ENCODE measurements around the gene PNCK.
"Not testable (repeated sequence)": the region's sequence is repeated elsewhere in the genome, so short reads cannot be mapped to it uniquely, and the experiment has no call there.

GRCh38 chrX:153705403-153706060 lies 31.9 kb upstream of the PNCK start:
- not testable (repeated sequence) for TF ChIP-seq ARNT (IDR thresholded peaks at IDR 0.05); BHLHE40 (IDR thresholded peaks at IDR 0.05; ENCODE audit: borderline replicate concordance); FOXA1 (IDR thresholded peaks at IDR 0.05); NFRKB (IDR thresholded peaks at IDR 0.05); SUZ12 (IDR thresholded peaks at IDR 0.05)
